Endodermal cell (in vitro differentiated cells): ENCODE measurements around the gene WDR47. TPM values are rescaled to one million over a fixed set of nuclear protein-coding genes. Genes with fewer than 3 reads are reported as not detected.
"Not testable (repeated sequence)": the region's sequence is repeated elsewhere in the genome, so short reads cannot be mapped to it uniquely, and the experiment has no call there.

Experiments
- DNase-seq: peaks from one replicate; pipeline ENCODE4 v3.0.0-alpha.2; 2017
- H3K27ac ChIP-seq: 2 replicates; pipeline ENCODE4 v1.5.1; 2013; ENCODE audit warnings: mild to moderate bottlenecking, low read depth, low read length, moderate library complexity
- H3K27me3 ChIP-seq: 2 replicates; pipeline ENCODE4 v1.6.1; 2013; ENCODE audit warnings: mild to moderate bottlenecking, low read length, moderate library complexity; ENCODE audit not compliant: insufficient read depth, control insufficient read depth, poor library complexity, severe bottlenecking
- H3K36me3 ChIP-seq: 2 replicates; pipeline ENCODE4 v1.7.0; 2013; ENCODE audit warnings: mild to moderate bottlenecking, low read length, moderate library complexity; ENCODE audit not compliant: control insufficient read depth, insufficient read depth
- H3K4me1 ChIP-seq: one replicate; pipeline ENCODE4 v1.7.0; 2013; ENCODE audit warnings: low read length; ENCODE audit not compliant: control insufficient read depth, insufficient read depth
- H3K4me3 ChIP-seq: 2 replicates; pipeline ENCODE4 v1.5.1; 2013; ENCODE audit warnings: mild to moderate bottlenecking, low read length, moderate library complexity
- H3K9ac ChIP-seq: 2 replicates; pipeline ENCODE4 v1.6.1; 2013; ENCODE audit warnings: mild to moderate bottlenecking, low read length, moderate library complexity; ENCODE audit not compliant: poor library complexity, severe bottlenecking; ENCODE audit errors: extremely low read depth
- H3K9me3 ChIP-seq: 2 replicates; pipeline ENCODE4 v1.6.1; 2013; ENCODE audit warnings: mild to moderate bottlenecking, low read length, moderate library complexity; ENCODE audit not compliant: control insufficient read depth
- H3K27ac Mint-ChIP-seq: 2 replicates; pipeline ENCODE4 v1.8.0; 2020; ENCODE audit warnings: mixed read lengths
- H3K27me3 Mint-ChIP-seq: 2 replicates; pipeline ENCODE4 v1.8.0; 2021; ENCODE audit warnings: mild to moderate bottlenecking, mixed read lengths; ENCODE audit not compliant: insufficient read depth
- H3K36me3 Mint-ChIP-seq: 2 replicates; pipeline ENCODE4 v1.8.0; 2020; ENCODE audit warnings: low read depth, mixed read lengths
- H3K4me1 Mint-ChIP-seq: 2 replicates; pipeline ENCODE4 v1.8.0; 2020; ENCODE audit warnings: mixed read lengths
- H3K4me3 Mint-ChIP-seq: 2 replicates; pipeline ENCODE4 v1.8.0; 2020; ENCODE audit warnings: mild to moderate bottlenecking, moderate library complexity, mixed read lengths
- H3K9me3 Mint-ChIP-seq: 2 replicates; pipeline ENCODE4 v1.8.0; 2020; ENCODE audit warnings: mild to moderate bottlenecking, mixed read lengths
- CTCF ChIP-seq: fragments of 200-600 bp; sonication (generic); conservative IDR thresholded peaks from 2 replicates; pipeline ENCODE4 v1.5.0; 2021; ENCODE audit warnings: antibody characterized with exemption, mild to moderate bottlenecking
- WGBS, 2 experiments: methylation state at CpG; one replicate each; pipeline versions ENCODE4 v1.1.5 to v1.1.7; 2013; ENCODE audit warnings: missing lambda C conversion rate in 2 of 2, mixed read lengths in 1 of 2; ENCODE audit not compliant: insufficient coverage in 1 of 2, insufficient read length in 1 of 2; 5-methylcytosine and 5-hydroxymethylcytosine counted together
- total RNA-seq, 2 donors: library from RNA; stranded (reverse); fragmentation: NEBNext Ultra II Directional in 1 of 2; extraction: Animal tissue kit (Norgen Biotek cat#: 25700) in 1 of 2; gene quantifications; 2 replicates in 1 of 2; 3 replicates in 1 of 2; pipeline ENCODE4 v1.2.1, GENCODE V29; 2021

Gene WDR47
- total RNA-seq, 2 donors from 2014 or later = 7.5 to 9.2 TPM

DNA sequence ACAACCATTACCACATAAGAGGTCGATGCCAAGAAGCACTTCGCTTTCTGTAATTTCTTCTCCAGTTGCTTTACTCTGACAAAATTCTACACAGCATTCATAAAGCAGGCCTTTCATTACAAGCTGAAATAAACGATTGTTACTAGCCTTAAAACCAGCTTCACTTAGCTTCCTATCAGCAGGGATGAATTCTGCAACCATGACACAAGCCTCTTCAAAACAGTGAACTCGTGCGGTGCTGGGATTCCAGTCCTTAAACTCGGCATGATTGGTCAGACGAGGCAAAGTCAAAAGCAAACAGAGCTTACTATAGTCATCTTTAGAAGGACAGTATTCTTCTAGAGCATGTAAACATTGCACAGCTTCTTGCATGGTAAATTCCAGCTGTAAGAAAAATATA is 30.6 kb downstream of the WDR47 start:
- Mint-ChIP-seq H3K4me1 (no peaks in the 10 kb centered on the region), H3K27me3 (no peaks in the 10 kb centered on the region), H3K9me3 (no peaks in the 10 kb centered on the region), H3K4me3 (no peak overlapping the region), H3K27ac (no peak overlapping the region), H3K36me3 (peaks cover 8% of the 10 kb centered on the region)
- DNase-seq = no peak
- Histone ChIP-seq H3K9me3 (no peaks in the 10 kb centered on the region), H3K4me3 (no peak overlapping the region), H3K4me1 (no peaks in the 10 kb centered on the region), H3K36me3 (peaks cover 31% of the 10 kb centered on the region), H3K27ac (no peak overlapping the region), H3K9ac (no peak overlapping the region), H3K27me3 (no peaks in the 10 kb centered on the region)
- WGBS, 2 experiments = 94 to 97% methylated on average over 6 to 7 of the region's 7 CpGs
- no peak for TF ChIP-seq CTCF

DNA sequence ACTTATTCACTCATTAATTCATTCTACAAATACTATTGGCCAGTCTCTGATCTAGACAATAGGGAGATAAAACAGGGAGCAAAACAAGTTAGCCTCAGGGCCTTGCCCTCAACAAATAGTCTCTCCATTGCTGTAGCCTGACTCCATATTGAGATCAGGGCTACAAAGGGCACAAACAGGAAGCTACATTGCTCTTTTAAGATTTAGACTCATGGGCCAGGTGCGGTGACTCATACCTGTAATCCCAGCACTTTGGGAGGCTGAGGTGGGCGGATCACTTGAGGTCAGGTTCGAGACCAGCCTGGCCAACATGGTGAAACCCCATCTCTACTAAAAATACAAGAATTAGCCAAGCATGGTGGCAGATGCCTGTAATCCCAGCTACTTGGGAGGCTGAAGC is 45.3 kb downstream of the WDR47 start:
- peaks cover 16% of the 10 kb centered on the region for H3K9me3 Mint-ChIP-seq
- not testable (repeated sequence) for H3K9ac ChIP-seq, H3K4me3 Mint-ChIP-seq, H3K4me1 Mint-ChIP-seq, H3K27ac ChIP-seq, H3K4me1 ChIP-seq, H3K4me3 ChIP-seq, H3K27ac Mint-ChIP-seq, DNase-seq, H3K27me3 Mint-ChIP-seq, H3K27me3 ChIP-seq
- H3K36me3 Mint-ChIP-seq = peaks cover 53% of the 10 kb centered on the region
- H3K36me3 ChIP-seq = peaks cover 31% of the 10 kb centered on the region
- H3K9me3 ChIP-seq = peaks cover 18% of the 10 kb centered on the region
- 86 to 96% methylated on average over 1 to 3 of the region's 3 CpGs for WGBS, 2 experiments

DNA sequence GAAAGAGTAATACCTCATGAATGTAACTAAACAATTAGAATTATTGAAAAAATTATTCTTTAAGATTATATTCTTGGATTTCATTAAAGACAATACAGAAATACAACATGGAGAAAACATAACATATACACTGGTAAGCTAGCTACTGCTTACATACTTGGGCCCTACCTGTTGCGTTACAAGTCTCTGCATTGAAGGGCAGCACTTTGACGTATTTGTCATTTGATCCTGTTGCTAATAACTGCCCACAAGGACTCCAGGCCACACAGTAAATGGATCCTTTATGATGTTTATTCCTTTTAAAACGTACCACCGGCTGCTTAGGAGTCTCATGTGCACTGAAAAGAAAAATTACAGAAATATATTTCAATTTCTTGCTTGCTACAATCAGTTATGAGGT is 58.8 kb downstream of the WDR47 start:
- Histone ChIP-seq H3K4me1 (no peaks in the 10 kb centered on the region), H3K9ac (no peak overlapping the region), H3K9me3 (peaks cover 11% of the 10 kb centered on the region), H3K4me3 (no peak overlapping the region), H3K36me3 (peaks cover 26% of the 10 kb centered on the region), H3K27ac (no peak overlapping the region), H3K27me3 (no peaks in the 10 kb centered on the region)
- WGBS, 2 experiments = 97 to 100% methylated on average over 2 to 4 of the region's 4 CpGs
- no peak for TF ChIP-seq CTCF
- no peaks in the 10 kb centered on the region for H3K4me1 Mint-ChIP-seq
- H3K9me3 Mint-ChIP-seq = peaks cover 6% of the 10 kb centered on the region
- H3K27me3 Mint-ChIP-seq = no peaks in the 10 kb centered on the region
- no peak overlapping the region for H3K27ac Mint-ChIP-seq
- H3K4me3 Mint-ChIP-seq = no peak overlapping the region
- no peak for DNase-seq
- peaks cover 33% of the 10 kb centered on the region for H3K36me3 Mint-ChIP-seq

DNA sequence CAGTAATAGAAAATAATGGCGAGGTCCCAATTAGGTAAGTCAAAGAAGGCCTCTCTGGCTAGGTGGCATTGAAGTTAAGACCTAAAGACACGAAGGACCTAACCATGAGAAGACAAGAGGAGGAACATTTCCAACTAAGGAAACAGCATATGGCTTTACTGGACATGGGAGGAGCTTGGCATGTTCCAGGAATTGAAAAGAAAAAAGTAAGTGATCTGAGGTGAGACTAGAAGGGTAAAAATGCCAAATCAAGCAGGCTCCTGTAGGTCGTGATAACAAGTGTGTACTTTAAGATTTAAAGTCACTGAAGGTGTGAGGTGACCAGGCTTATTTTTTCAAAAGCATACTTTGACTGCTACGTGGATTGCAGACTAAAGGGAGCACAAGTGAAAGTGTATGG is 65.2 kb downstream of the WDR47 start:
- Mint-ChIP-seq H3K4me3 (no peak overlapping the region), H3K9me3 (peaks cover 6% of the 10 kb centered on the region), H3K27ac (no peak overlapping the region), H3K36me3 (peaks cover 22% of the 10 kb centered on the region), H3K4me1 (peaks cover 6% of the 10 kb centered on the region), H3K27me3 (no peaks in the 10 kb centered on the region)
- Histone ChIP-seq H3K4me1 (no peaks in the 10 kb centered on the region), H3K36me3 (peaks cover 19% of the 10 kb centered on the region), H3K9ac (no peak overlapping the region), H3K9me3 (peaks cover 11% of the 10 kb centered on the region), H3K27me3 (no peaks in the 10 kb centered on the region), H3K27ac (no peak overlapping the region), H3K4me3 (no peak overlapping the region)
- TF ChIP-seq CTCF = no peak
- no peak for DNase-seq
- WGBS, 2 experiments = 90 to 95% methylated on average over 4 of the region's 4 CpGs
